Measurements from ENCODE around the gene RIPOR1.

The RIPOR1 gene

DNA sequence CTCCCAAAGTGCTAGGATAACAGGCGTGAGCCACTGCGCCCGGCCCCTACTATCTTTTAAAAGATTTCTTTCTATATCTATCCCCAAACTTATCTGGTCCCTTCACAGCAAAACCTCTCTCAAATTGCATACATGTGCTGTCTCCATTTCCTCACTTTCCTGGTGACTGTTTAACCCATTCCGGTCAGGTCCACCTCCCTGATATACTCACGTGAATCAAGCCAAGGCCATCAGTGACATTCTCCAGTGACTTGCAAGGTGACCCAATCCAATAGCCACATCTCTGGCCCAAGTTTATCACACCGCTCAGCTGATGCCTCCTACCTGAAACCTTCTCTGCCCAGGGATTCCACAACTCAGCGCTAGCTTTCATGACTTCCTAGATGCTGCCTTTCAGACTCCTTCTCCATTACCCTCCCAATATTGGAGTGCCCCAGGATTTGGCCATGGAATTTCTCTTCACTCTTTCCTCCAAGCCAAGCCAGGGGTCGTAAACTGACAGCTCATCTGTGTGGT, 32.3 kb downstream of the RIPOR1 start:
- DNase-seq = no peak

DNA sequence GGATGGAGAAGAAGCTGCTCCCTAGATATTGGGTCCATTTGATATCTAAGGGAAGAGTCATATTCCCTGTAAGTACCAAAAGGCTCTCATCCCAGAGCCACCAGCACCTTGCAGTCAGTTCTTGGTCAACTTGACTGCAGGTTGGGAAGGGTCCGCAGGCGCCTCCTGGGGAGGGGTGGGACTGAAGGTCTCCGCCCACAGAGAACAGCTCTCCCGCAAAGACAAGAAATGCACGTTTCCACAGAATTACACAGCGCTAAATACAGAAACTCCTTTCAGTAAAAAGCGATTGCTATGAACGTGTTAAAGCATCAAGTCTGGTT, 32.8 kb downstream of the RIPOR1 start:
- no peak for DNase-seq

DNA sequence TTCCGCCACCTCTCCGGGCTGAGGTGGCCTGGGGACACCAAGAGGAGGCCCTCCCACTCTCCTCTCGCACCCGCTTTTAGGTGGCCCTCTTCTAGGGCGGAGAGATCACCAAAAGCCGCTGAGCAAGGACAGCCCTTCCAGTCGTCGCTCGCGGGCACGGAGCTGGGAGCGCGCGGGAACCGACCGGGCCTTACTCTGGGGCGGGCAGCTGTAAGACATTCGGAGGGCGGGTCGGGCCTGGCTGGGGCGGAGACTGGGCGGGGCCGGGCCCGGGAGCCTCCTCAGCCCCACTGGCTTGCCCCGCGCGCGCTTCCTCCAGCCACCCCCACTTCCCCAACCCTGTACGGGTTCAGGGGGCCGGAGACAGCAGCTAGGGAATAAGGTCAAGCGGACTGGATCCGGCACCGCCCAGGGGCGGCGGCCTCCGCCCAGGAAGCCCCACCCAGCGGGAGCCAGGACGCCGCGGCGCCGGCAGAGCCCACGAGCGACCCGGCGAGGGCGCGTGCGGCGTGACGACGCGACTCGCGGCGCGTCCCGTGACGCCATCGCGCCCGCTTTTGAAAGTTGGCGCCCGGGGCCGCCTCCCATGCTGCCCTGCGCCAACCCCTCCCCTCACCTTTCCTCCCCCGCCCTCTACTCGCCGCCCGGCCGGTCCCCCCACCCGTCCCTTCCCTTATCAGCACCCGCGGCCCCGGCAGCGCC, 33.3 kb downstream of the RIPOR1 start:
- DNase-seq = peak; percentile 97 to 99 (median 98)

DNA sequence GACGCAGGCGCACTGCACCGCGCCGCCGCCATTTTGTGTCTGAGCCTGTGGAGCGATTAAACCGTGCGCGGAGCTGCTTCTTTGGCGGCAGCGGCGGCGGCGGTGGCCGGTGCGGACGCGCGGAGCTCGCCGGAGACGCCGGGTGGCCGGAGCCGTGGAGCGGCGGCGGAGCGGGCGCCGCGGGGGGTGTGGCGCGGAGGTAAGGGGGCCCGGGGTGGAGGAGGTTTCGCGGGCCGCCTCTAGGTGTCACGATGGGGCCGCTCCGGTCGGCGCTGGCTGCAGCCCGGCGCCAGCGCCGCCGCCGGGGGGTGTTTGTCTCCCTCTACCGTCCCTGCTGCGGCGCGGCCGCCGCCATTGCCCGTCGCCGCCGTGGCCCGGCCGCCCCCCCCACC, 33.9 kb downstream of the RIPOR1 start, which contains the start of gene CTCF:
CTCF (plus strand) TSS at position 1 of the 392 bp plus-strand sequence. CDS start 48,307 bp downstream, outside the sequence.
- DNase-seq = peak; percentile 73 to 85 (median 78)

DNA sequence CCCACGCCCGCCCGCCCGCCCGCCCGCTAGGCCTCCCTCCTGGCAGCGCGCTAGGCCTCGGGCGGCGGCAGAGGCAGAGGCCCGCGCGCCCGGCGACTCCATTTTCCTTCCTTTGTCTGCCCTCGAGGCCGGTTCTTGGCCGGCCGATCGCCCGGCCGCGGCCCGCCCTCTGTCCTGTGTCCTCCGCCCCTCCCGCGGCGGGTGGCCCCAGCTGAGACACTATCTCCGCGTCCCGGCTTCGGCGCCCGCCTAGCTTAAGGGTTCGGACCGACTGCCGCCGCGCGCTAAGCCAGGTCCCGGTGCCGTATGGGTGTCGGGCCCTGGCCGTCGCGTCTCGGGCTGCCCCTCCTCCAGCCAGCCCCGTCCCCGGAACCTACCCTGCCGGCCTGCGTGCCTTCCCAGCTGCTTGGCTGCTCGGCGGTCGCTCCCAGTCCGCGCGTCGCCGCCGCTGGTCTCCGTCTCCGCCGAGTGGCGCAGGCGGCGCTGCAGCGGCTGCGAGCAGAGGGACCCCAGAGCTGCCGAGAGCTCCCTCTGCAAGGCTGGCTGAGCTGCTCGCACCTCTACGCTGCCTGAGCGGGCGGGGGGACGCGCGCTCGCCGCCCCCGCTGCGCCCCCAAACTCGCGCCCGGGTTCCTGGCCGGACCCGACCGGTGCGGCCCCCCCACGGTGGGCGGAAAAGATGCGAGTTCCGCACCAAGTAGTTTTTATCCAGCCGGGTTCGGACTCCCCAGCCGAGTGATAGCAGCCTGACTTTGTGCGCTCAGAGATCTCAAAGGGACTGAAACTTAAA, 34.5 kb downstream of the RIPOR1 start:
- DNase-seq = peak in 3 of 4 experiments; percentile 30 to 61 (median 59)

DNA sequence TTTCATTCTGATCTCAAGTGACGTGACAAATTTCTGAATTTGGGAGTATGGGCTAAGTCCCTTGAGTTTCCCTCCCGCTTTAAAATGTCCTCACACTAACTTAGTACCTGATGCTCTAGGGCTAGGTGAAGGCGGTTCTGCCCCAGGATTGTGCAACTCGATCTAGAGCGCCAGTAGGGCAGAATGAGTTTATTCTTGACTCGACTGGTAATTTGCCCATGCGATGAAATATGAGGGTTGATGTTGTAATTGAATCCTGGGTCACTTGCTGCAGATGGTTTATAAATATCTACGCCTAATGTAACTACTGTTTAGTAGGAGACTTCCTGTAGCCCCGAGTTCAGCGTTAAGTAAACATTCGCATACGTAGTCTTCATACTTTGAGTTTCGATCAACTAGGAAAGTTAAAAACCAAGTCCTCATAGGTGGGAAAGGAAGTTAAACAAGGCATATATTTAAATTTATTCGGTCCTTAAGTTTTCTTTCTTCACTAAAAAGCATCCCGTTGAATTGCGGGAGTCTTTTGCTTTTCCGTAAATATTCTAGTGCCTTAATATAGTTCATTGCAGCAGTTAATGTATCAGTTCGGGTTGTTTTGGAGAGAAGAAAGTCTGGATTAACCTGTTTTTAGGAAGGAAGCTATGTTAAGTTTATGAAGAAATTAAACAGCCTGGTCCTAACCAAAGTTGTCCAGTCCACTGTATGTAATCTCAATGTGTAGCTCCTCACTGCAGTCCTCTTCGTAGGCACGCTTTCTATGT, 35.3 kb downstream of the RIPOR1 start:
- no peak for DNase-seq

DNA sequence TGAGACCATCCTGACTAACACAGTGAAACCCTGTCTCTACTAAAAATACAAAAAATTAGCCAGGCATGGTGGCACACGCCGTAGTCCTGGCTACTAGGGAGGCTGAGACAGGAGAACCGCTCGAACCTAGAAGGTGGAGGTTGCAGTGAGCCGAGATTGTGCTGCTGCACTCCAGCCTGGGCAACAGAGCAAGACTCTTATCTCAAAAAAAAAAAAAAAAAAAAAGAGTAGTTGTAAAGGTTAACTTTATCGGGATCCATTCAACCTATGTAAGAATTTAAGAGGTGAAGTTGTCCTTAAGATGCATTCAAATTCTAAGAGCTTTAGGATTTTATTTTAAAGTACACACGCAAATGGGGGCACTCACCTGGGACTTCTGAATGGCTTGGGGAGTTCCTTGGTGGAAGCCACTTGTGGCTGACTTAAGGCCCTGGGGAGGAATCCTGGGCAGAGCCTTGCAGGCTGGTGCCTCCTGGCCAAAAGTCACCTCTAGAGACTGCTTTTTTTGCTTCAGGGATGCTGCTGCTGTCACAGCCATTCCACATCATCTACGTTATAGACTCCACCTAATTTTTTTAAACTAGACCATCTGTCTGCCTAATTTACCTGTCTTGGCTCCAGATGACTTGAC, 37.0 kb downstream of the RIPOR1 start:
- no peak for DNase-seq

DNA sequence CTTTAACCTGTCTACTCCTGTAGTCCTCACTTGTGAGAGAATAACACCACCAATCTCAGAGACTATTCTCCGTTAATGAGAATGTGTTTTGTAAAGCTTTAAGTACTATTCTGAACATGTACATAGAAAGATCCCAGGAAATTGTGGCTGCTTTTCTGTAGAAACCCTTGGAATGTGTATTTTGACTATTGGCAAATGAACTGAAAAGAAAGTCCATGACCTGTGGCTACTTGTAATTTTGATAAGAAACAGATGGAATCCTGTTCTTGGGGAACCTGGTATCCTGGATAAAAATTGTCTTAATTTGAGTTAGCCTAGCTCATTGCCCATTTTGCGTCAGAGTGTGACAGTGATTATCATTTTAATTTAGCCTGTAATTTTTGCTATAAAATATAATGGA, 42.8 kb downstream of the RIPOR1 start:
- no peak for DNase-seq

DNA sequence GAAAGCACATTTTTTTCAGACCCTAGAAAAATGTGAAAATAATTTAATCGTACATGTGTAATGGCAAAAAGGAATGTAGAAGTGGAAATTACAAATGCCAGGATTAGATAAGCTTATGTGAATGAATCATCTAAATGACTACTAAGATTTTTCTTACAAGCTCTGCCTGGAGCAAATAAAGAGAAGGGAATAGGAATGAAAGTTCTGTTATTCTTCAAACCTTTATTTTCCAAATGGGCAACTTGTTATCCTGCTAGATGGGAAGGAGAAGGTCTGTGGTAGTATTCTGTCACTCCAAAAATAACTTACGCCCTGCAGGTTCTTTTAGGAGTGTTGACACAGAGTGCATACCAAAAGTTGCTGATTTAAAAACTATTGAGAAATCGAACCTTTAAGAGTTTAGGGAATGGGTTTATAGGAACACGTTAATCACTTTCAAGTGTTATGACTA, 43.4 kb downstream of the RIPOR1 start:
- no peak for DNase-seq

DNA sequence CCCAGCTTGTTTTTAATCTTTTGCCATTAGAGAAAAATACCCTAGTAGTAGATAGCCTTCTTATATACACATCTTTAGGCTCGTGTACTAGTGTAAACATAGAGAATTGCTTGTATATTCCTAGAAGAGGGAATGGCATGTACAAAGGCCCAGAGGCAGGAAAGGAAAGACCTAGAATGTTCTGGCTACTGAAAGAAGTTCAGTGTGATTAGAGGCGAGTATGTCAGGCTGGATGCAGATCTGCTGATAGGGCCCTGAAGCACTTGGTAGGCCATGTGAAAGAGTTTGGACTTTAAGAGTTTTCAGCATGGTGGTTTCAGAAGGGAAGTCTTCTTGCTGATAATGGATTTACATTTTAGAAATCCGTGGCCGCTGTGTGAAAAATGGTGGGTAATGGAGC, 51.1 kb downstream of the RIPOR1 start:
- DNase-seq = no peak

DNA sequence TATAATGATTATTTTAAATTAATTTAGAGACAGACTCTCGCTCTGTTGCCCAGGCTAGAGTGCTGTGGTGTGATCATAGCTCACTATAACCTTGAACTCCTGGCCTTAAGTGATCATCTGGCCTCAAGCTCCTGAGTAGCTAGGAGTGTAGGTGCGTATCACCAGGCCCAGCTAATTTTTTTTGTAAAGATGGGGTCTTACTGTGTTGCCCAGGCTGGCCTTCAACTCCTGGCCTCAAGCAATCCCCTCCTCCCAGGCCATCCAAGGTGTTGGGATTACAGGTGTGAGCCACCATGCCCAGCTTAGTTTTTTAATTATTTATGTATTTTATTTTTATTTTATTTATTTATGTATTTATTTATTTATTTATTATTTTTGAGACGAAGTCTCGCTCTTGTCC, 51.6 kb downstream of the RIPOR1 start:
- DNase-seq = no peak

DNA sequence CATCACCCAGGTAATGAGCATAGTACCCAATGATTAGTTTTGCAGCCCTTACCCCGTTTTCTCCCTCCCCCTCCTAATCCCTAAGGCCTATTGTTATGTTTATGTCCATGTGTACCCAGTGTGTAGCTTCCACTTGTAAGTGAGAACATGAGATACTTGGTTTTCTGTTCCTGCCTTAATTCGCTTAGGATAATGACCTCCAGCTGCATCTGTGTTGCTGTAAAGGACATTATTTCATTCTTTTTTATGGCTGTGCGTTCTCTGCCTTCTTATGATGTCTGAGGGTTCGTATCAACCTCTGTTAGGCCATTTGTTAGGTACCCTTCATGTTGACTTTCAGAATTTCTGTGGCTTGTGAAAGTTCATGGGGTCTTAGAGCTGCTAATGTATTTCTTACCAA, 64.7 kb downstream of the RIPOR1 start:
- DNase-seq = no peak

DNA sequence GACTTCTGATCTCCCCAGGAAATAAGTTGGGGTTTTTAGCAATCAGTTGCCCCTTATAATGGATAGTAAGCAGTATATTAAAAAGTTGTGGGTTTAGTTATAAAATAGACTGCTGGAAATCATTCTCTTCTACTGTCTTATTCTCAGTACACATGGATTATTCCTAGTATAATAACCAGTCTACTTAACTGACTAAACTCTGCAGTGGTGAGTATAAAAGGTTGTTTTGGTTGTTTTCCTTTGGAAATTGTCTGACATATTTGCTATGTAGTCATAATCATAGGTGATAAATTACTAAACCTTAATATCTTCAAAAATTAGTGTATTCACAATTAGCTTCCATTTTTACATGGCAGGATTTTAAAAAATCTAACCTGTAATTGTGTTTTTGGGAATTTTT, 65.1 kb downstream of the RIPOR1 start:
- no peak for DNase-seq

DNA sequence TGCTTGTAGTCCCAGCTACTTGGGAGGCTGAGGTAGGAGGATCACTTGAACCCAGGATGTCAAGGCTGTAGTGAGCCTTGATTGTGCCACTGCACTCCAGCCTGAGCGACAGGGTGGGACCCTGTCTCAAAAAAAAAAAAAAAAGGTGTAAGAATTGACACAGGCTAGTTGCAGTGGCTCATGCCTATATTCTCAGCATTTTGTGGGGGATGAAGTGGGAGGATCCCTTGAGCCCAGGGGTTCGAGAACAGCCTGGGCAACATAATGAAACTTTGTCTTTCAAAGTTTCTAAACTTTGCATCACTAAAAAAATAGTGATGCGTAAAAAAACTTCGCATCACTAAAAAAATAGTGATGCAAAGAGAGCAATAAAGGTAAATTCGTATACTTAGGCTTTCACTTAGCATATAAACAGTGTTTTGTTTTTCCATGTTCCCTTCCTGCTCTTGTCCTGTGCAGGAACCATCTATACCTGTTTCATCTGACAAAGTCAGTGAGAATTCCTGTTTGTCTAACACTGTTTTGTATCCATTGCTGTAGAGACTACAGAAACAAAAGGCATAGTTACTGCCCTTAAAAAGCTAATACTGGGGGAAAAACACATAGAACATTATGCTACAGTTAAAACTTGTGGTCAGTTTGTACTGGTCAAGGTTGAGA, 65.8 kb downstream of the RIPOR1 start:
- no peak for DNase-seq

DNA sequence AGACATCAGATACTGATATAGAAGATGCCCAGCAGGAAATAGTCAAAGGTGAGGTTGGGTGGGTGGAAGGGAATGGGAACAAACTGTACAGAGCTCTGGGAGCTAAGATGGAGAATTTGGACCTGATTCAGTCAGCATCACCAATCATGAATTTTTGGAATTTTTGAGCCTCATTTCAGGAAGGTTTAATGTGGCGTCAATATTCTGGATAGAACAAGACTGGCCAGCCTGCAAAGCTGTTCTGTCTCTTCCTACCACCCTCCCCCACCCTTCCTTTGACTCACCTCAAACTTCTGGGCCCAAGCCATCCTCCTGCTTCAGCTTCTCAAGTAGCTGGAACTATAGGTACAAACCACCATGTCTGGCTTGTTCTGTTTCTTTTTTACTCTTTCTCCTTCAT, 66.3 kb downstream of the RIPOR1 start:
- DNase-seq = no peak
